Measurements from ENCODE around the gene SMC3. TPM values are rescaled to one million over a fixed set of nuclear protein-coding genes. Genes with fewer than 3 reads are reported as not detected.

The SMC3 gene
- total and polyA plus RNA-seq, 2 of the 13 experiments (the other 11 are each of a cell fraction or from before 2014, with no cell fraction given): 11.7 to 48.0 TPM

DNA sequence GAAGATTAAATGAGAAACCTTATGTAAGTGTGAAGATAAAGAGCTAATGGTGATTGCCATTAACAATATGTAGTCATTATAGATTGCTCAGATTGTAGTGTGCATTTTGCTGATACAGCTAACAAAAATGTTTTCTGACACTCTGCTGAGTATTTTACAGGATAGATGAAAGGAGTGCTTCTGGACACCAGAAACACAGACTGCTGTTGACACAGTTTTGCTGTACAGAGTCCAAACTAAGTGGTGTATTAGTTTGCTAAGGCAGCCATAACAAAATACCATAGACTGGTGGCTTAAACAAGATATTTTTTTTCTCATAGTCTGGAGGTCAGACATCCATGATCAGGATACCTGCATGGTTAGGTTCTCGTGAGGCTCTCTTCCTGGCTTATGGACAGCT, 2.2 kb downstream of the SMC3 start (continued):
- TF ChIP-seq, protein P1, sequence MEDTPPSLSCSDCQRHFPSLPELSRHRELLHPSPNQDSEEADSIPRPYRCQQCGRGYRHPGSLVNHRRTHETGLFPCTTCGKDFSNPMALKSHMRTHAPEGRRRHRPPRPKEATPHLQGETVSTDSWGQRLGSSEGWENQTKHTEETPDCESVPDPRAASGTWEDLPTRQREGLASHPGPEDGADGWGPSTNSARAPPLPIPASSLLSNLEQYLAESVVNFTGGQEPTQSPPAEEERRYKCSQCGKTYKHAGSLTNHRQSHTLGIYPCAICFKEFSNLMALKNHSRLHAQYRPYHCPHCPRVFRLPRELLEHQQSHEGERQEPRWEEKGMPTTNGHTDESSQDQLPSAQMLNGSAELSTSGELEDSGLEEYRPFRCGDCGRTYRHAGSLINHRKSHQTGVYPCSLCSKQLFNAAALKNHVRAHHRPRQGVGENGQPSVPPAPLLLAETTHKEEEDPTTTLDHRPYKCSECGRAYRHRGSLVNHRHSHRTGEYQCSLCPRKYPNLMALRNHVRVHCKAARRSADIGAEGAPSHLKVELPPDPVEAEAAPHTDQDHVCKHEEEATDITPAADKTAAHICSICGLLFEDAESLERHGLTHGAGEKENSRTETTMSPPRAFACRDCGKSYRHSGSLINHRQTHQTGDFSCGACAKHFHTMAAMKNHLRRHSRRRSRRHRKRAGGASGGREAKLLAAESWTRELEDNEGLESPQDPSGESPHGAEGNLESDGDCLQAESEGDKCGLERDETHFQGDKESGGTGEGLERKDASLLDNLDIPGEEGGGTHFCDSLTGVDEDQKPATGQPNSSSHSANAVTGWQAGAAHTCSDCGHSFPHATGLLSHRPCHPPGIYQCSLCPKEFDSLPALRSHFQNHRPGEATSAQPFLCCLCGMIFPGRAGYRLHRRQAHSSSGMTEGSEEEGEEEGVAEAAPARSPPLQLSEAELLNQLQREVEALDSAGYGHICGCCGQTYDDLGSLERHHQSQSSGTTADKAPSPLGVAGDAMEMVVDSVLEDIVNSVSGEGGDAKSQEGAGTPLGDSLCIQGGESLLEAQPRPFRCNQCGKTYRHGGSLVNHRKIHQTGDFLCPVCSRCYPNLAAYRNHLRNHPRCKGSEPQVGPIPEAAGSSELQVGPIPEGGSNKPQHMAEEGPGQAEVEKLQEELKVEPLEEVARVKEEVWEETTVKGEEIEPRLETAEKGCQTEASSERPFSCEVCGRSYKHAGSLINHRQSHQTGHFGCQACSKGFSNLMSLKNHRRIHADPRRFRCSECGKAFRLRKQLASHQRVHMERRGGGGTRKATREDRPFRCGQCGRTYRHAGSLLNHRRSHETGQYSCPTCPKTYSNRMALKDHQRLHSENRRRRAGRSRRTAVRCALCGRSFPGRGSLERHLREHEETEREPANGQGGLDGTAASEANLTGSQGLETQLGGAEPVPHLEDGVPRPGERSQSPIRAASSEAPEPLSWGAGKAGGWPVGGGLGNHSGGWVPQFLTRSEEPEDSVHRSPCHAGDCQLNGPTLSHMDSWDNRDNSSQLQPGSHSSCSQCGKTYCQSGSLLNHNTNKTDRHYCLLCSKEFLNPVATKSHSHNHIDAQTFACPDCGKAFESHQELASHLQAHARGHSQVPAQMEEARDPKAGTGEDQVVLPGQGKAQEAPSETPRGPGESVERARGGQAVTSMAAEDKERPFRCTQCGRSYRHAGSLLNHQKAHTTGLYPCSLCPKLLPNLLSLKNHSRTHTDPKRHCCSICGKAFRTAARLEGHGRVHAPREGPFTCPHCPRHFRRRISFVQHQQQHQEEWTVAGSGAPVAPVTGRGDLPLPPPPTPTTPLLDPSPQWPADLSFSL (CRISPR knock-in tag; IDR thresholded peaks at IDR 0.05): peak; percentile 28; the same call in 1 of the 2 replicates
- TF ChIP-seq RAD51 (IDR thresholded peaks at IDR 0.05; ENCODE audit: borderline replicate concordance) (no peak), SALL1 (CRISPR knock-in tag; IDR thresholded peaks at IDR 0.05) (peak; percentile 80), SOX13 (IDR thresholded peaks at IDR 0.05) (no peak), SOX13 (CRISPR knock-in tag; conservative IDR thresholded peaks at IDR 0.05 in 1 of 2, IDR thresholded peaks at IDR 0.05 in 1 of 2) (peak in 1 of 2 experiments; percentile 73; a peak in 2 of 4 replicates), HOXA3 (CRISPR knock-in tag; IDR thresholded peaks at IDR 0.05) (0 out of 2 replicates have a peak, but pooled peaks have one; percentile 41), SNAI1 (CRISPR knock-in tag; IDR thresholded peaks at IDR 0.05; ENCODE audit: borderline replicate concordance) (no peak), ZNF496 (CRISPR knock-in tag; IDR thresholded peaks at IDR 0.05; ENCODE audit: insufficient replicate concordance) (no peak), NFKB2 (CRISPR knock-in tag; IDR thresholded peaks at IDR 0.05; ENCODE audit: borderline replicate concordance) (no peak), ZNF34 (CRISPR knock-in tag; IDR thresholded peaks at IDR 0.05; ENCODE audit: borderline replicate concordance) (no peak), ZNF264 (CRISPR knock-in tag; IDR thresholded peaks at IDR 0.05) (peak; percentile 53; the same call in 1 of the 2 replicates), NFE2L1 (CRISPR knock-in tag; IDR thresholded peaks at IDR 0.05; ENCODE audit: borderline replicate concordance) (no peak), ZNF605 (CRISPR knock-in tag; IDR thresholded peaks at IDR 0.05) (no peak), LCORL (IDR thresholded peaks at IDR 0.05) (no peak), LCORL (CRISPR knock-in tag; IDR thresholded peaks at IDR 0.05) (peak; percentile 76), ZNF883 (CRISPR knock-in tag; IDR thresholded peaks at IDR 0.05; ENCODE audit: not compliant biosample characterization) (no peak)
- TF ChIP-seq, protein P2, sequence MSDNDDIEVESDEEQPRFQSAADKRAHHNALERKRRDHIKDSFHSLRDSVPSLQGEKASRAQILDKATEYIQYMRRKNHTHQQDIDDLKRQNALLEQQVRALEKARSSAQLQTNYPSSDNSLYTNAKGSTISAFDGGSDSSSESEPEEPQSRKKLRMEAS (IDR thresholded peaks at IDR 0.05): 0 out of 2 replicates have a peak, but pooled peaks have one; percentile 21
- TF ChIP-seq, protein P3, sequence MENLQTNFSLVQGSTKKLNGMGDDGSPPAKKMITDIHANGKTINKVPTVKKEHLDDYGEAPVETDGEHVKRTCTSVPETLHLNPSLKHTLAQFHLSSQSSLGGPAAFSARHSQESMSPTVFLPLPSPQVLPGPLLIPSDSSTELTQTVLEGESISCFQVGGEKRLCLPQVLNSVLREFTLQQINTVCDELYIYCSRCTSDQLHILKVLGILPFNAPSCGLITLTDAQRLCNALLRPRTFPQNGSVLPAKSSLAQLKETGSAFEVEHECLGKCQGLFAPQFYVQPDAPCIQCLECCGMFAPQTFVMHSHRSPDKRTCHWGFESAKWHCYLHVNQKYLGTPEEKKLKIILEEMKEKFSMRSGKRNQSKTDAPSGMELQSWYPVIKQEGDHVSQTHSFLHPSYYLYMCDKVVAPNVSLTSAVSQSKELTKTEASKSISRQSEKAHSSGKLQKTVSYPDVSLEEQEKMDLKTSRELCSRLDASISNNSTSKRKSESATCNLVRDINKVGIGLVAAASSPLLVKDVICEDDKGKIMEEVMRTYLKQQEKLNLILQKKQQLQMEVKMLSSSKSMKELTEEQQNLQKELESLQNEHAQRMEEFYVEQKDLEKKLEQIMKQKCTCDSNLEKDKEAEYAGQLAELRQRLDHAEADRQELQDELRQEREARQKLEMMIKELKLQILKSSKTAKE (CRISPR knock-in tag; IDR thresholded peaks at IDR 0.05; ENCODE audit: borderline replicate concordance): peak; percentile 45; the same call in 1 of the 2 replicates
- TF ChIP-seq, protein P4, sequence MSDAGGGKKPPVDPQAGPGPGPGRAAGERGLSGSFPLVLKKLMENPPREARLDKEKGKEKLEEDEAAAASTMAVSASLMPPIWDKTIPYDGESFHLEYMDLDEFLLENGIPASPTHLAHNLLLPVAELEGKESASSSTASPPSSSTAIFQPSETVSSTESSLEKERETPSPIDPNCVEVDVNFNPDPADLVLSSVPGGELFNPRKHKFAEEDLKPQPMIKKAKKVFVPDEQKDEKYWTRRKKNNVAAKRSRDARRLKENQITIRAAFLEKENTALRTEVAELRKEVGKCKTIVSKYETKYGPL (CRISPR knock-in tag; IDR thresholded peaks at IDR 0.05): no peak
- TF ChIP-seq, protein P5, sequence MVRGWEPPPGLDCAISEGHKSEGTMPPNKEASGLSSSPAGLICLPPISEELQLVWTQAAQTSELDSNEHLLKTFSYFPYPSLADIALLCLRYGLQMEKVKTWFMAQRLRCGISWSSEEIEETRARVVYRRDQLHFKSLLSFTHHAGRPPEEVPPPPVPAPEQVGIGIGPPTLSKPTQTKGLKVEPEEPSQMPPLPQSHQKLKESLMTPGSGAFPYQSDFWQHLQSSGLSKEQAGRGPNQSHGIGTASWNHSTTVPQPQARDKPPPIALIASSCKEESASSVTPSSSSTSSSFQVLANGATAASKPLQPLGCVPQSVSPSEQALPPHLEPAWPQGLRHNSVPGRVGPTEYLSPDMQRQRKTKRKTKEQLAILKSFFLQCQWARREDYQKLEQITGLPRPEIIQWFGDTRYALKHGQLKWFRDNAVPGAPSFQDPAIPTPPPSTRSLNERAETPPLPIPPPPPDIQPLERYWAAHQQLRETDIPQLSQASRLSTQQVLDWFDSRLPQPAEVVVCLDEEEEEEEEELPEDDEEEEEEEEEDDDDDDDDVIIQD (CRISPR knock-in tag; IDR thresholded peaks at IDR 0.05; ENCODE audit: low read depth): peak; percentile 52; the same call in 1 of the 2 replicates
